Spleen (tissue), 7 donors: ENCODE results near the gene OXLD1.

Source experiments
- POLR2A ChIP-seq, 3 donors: fragments of 450-650 bp; IDR thresholded peaks; one replicate each; pipeline ENCODE4 v1.5.1; 2017; ENCODE audit warnings: antibody characterized with exemption in 3 of 3, mild to moderate bottlenecking in 1 of 3
- TF ChIP-seq, protein P1 (sequence below), 11 experiments: fragments of 200-600 bp in 7 of 11; fragments of 450-650 bp in 4 of 11; sonication (generic) in 4 of 11; IDR thresholded peaks in 8 of 11; conservative IDR thresholded peaks in 3 of 11; 1 replicate in 7 of 11; 2 replicates in 4 of 11; pipeline versions ENCODE4 v1.4.0 to v1.8.0; 2016 to 2021; ENCODE audit warnings: antibody characterized with exemption in 11 of 11, inconsistent platforms in 4 of 11, mild to moderate bottlenecking in 1 of 11
- donor health status: DM: no; HTN: no; CAD: no; lungs with moderate emphysema.
- donor health status: DM: no; HTN: no; CAD: no.
- donor health status: DM: no; HTN: no; CAD: no.

DNA sequence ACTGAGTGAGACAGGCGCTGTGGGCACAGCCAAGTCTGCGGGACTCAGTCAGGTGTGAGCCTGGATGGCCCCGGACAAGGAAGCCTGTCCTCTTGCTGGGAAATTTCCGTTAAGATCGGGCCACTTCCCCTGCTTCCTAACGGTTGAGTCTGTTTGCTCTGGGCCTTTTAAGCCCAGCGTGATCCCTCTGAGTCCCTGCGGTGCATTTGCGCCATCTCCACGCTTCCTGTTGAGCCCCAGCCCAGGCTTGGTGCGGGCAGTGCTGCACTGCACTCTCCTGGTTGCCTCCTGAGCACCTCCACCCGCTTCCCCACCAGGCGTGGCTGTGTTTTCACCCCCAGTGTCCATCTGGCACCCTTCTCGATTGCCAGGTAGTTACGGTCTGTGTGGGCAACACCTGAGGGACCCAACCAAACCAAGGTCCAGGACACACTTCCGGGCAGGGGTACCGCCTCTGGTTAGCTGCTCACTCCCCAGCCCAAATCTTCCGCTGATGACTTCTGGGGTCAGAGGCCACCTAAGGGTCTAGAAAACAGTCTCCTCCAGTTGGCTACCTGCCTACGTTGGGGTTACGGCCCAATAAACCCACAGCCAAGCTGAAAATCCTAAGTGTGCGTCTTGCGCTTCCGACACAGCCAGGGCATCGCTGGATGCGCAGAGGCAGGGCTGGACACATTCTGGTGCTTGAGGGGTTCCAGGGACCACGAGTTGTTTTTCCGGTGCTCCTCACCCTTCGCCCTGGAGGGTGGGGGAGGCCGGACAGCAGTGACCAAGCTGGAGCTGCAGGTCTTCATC, 44.3 kb upstream of the OXLD1 start:
- TF ChIP-seq, protein P1, sequence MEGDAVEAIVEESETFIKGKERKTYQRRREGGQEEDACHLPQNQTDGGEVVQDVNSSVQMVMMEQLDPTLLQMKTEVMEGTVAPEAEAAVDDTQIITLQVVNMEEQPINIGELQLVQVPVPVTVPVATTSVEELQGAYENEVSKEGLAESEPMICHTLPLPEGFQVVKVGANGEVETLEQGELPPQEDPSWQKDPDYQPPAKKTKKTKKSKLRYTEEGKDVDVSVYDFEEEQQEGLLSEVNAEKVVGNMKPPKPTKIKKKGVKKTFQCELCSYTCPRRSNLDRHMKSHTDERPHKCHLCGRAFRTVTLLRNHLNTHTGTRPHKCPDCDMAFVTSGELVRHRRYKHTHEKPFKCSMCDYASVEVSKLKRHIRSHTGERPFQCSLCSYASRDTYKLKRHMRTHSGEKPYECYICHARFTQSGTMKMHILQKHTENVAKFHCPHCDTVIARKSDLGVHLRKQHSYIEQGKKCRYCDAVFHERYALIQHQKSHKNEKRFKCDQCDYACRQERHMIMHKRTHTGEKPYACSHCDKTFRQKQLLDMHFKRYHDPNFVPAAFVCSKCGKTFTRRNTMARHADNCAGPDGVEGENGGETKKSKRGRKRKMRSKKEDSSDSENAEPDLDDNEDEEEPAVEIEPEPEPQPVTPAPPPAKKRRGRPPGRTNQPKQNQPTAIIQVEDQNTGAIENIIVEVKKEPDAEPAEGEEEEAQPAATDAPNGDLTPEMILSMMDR (IDR thresholded peaks at IDR 0.05 in 8 of 11, conservative IDR thresholded peaks at IDR 0.05 in 3 of 11) = no peak
- TF ChIP-seq POLR2A (IDR thresholded peaks at IDR 0.05) = no peak
